Keratinocyte (primary cell): ENCODE measurements around the gene NDUFV1.

Source experiments
- CTCF ChIP-seq, 3 experiments: IDR thresholded peaks in 1 of 3; conservative IDR thresholded peaks in 1 of 3; optimal IDR thresholded peaks in 1 of 3; 2 replicates in 2 of 3; 3 replicates in 1 of 3; pipeline versions ENCODE3 to v1.5.1; 2011; ENCODE audit warnings: low read length in 3 of 3, mild to moderate bottlenecking in 3 of 3, moderate library complexity in 2 of 3, control low read depth in 1 of 3, inconsistent platforms in 1 of 3; ENCODE audit not compliant: insufficient read depth in 2 of 3; ENCODE audit errors: extremely low read depth in 1 of 3
- EZH2 ChIP-seq: IDR thresholded peaks from one replicate; pipeline ENCODE4 v1.6.1; 2012; ENCODE audit warnings: inconsistent platforms, mild to moderate bottlenecking, low read length, moderate library complexity

- TF ChIP-seq CTCF (optimal IDR thresholded peaks at IDR 0.05 in 1 of 3, IDR thresholded peaks at IDR 0.05 in 1 of 3, conservative IDR thresholded peaks at IDR 0.05 in 1 of 3; ENCODE audit: extremely low read depth in 1 of 3, insufficient read depth in 2 of 3, low read length in 3 of 3), result no peak
- TF ChIP-seq EZH2, result no peak
Measured at GRCh38 chr11:67608486-67608885, 1.8 kb downstream of the NDUFV1 start.
